CD4-positive, alpha-beta T cell (primary cell): ENCODE measurements around the gene TMEM121. TPM values are rescaled to one million over a fixed set of nuclear protein-coding genes. Genes with fewer than 3 reads are reported as not detected.
A peak's percentile ranks its signal among the peaks of the same experiment; 100 is the strongest.

ENCODE experiments used
- ATAC-seq: fragments of 200-7000 bp; cut with Tn5 transposase; one replicate; pipeline ENCODE4 v1.10.0; 2022; ENCODE audit warnings: mild to moderate bottlenecking; ENCODE audit not compliant: poor library complexity
- CTCF ChIA-PET: fragments of 350-600 bp; sonication (Branson Sonifier 250); formaldehyde crosslinking; loops from one replicate; lab custom pipeline; 2021; ENCODE audit warnings: antibody characterized with exemption, inconsistent platforms; lab: Charles Lee
- POLR2A ChIA-PET: fragments of 350-600 bp; sonication (Branson Sonifier 250); formaldehyde crosslinking; loops from one replicate; lab custom pipeline; 2021; ENCODE audit warnings: antibody characterized with exemption, inconsistent platforms; lab: Charles Lee
- DNase-seq, 14 experiments: peaks; one replicate each; pipeline ENCODE4 v3.0.0-alpha.2; 2013 to 2020; ENCODE audit warnings: mixed read lengths in 2 of 14
- H3K27ac ChIP-seq, 2 donors: one replicate each; pipeline versions ENCODE4 v1.5.1 to v1.7.0; 2013; ENCODE audit warnings: low read length in 2 of 2, low read depth in 1 of 2, mild to moderate bottlenecking in 1 of 2
- H3K27me3 ChIP-seq, 2 experiments: 1 replicate in 1 of 2; 2 replicates in 1 of 2; pipeline versions ENCODE4 v1.6.1 to v1.7.0; 2013; ENCODE audit warnings: low read length in 2 of 2, control low read depth in 1 of 2, mild to moderate bottlenecking in 1 of 2, moderate library complexity in 1 of 2; ENCODE audit not compliant: insufficient read depth in 2 of 2, control insufficient read depth in 1 of 2
- H3K36me3 ChIP-seq: one replicate; pipeline ENCODE4 v1.6.1; 2013; ENCODE audit warnings: low read length, control low read depth; ENCODE audit not compliant: insufficient read depth
- H3K4me1 ChIP-seq: one replicate; pipeline ENCODE4 v1.6.1; 2013; ENCODE audit warnings: low read length, control low read depth; ENCODE audit not compliant: insufficient read depth
- H3K4me3 ChIP-seq: one replicate; pipeline ENCODE4 v1.5.1; 2013; ENCODE audit warnings: mild to moderate bottlenecking, low read length, moderate library complexity
- H3K9me3 ChIP-seq, 2 experiments: 1 replicate in 1 of 2; 2 replicates in 1 of 2; pipeline versions ENCODE4 v1.6.1 to v1.7.0; 2013; ENCODE audit warnings: low read length in 2 of 2, mild to moderate bottlenecking in 2 of 2, control low read depth in 1 of 2, moderate library complexity in 1 of 2; ENCODE audit not compliant: control insufficient read depth in 1 of 2, insufficient read depth in 1 of 2
- H3K27ac Mint-ChIP-seq: one replicate; pipeline ENCODE4 v1.8.0; 2020; ENCODE audit warnings: mixed read lengths
- H3K27me3 Mint-ChIP-seq: one replicate; pipeline ENCODE4 v1.8.0; 2021; ENCODE audit warnings: mixed read lengths
- H3K36me3 Mint-ChIP-seq: one replicate; pipeline ENCODE4 v1.8.0; 2021; ENCODE audit warnings: low read depth, mixed read lengths
- H3K4me1 Mint-ChIP-seq: one replicate; pipeline ENCODE4 v1.8.0; 2021; ENCODE audit warnings: low read depth, mixed read lengths
- H3K4me3 Mint-ChIP-seq: one replicate; pipeline ENCODE4 v1.8.0; 2020; ENCODE audit warnings: mild to moderate bottlenecking, mixed read lengths
- H3K9me3 Mint-ChIP-seq: one replicate; pipeline ENCODE4 v1.8.0; 2020; ENCODE audit warnings: mixed read lengths
- CTCF ChIP-seq: fragments of 200-600 bp; IDR thresholded peaks from one replicate; pipeline ENCODE4 v1.8.0; 2022; ENCODE audit warnings: antibody characterized with exemption, mild to moderate bottlenecking
- intact Hi-C, 2 experiments: fragments of 100-400 bp; cut with DNase I in 1 of 2; cut with micrococcal nuclease in 1 of 2; formaldehyde crosslinking; loops; one replicate each; pipeline versions ENCODE4 v1.15.1 to v1.9.0; 2023 to 2025; cut with DNase I, micrococcal nuclease
- total RNA-seq, 174 experiments: library from RNA in 2 of 174; stranded (reverse) in 2 of 174; gene quantifications; one replicate each; pipeline ENCODE4 v1.2.3 and lab custom pipeline; 2021 to 2026

The TMEM121 gene
- total RNA-seq, 2 experiments from 2014 or later, result 1.6 to 1.7 TPM

- Mint-ChIP-seq H3K27ac (peak overlapping the region; percentile 68), H3K9me3 (no peaks in the 10 kb centered on the region), H3K27me3 (peaks cover 25% of the 10 kb centered on the region), H3K4me3 (peak overlapping the region; percentile 87), H3K4me1 (peaks cover 17% of the 10 kb centered on the region), H3K36me3 (no peaks in the 10 kb centered on the region)
- ATAC-seq, result no peak
- POLR2A ChIA-PET, result no interaction called here
- H3K27me3 ChIP-seq, result peaks cover 19 to 23% of the 10 kb centered on the region in 2 experiments
- intact Hi-C loops, result loop anchor here in 1 of 2 experiments (5.0 kb wide), 1 partner anchor 215 kb away; the partner anchor contains the start of gene PACS2
- H3K36me3 ChIP-seq, result no peaks in the 10 kb centered on the region
- peak overlapping the region; percentile 47 for H3K4me3 ChIP-seq
- peaks cover 0 to 11% of the 10 kb centered on the region in 2 experiments for H3K9me3 ChIP-seq
- CTCF ChIA-PET, result interaction anchor here (2.9 kb wide), 1 partner anchor 156 kb away, joined by 20 read pairs; no protein-coding TSS in a partner anchor
- peak in 1 of 14 experiments; percentile 17 for DNase-seq
- peaks cover 39% of the 10 kb centered on the region for H3K4me1 ChIP-seq
- TF ChIP-seq CTCF, result no peak
- no peak overlapping the region for H3K27ac ChIP-seq
Measured at GRCh38 chr14:105526776-105527380, 495 bp downstream of the TMEM121 start.

GRCh38 chr14:105527381-105527825 is 1.0 kb downstream of the TMEM121 start:
- Histone ChIP-seq H3K27ac (no peak overlapping the region), H3K27me3 (peaks cover 19 to 23% of the 10 kb centered on the region in 2 experiments), H3K4me3 (peak overlapping the region; percentile 47), H3K4me1 (peaks cover 39% of the 10 kb centered on the region), H3K9me3 (peaks cover 0 to 11% of the 10 kb centered on the region in 2 experiments), H3K36me3 (no peaks in the 10 kb centered on the region)
- Mint-ChIP-seq H3K36me3 (no peaks in the 10 kb centered on the region), H3K9me3 (no peaks in the 10 kb centered on the region), H3K27me3 (peaks cover 22% of the 10 kb centered on the region), H3K4me1 (peaks cover 17% of the 10 kb centered on the region), H3K4me3 (peak overlapping the region; percentile 87), H3K27ac (peak overlapping the region; percentile 68)
- CTCF ChIA-PET, result interaction anchor here (2.9 kb wide), 1 partner anchor 156 kb away, joined by 20 read pairs; no protein-coding TSS in a partner anchor
- TF ChIP-seq CTCF, result no peak
- DNase-seq, result no peak
- ATAC-seq, result no peak
- POLR2A ChIA-PET, result interaction anchor here (2.1 kb wide), 1 partner anchor 38 kb away, joined by 10 read pairs; no protein-coding TSS in a partner anchor
- intact Hi-C loops, result loop anchor here in 1 of 2 experiments (5.0 kb wide), 1 partner anchor 215 kb away; the partner anchor contains the start of gene PACS2

GRCh38 chr14:105527826-105528585 is 1.6 kb downstream of the TMEM121 start:
- H3K27me3 Mint-ChIP-seq, result peaks cover 22% of the 10 kb centered on the region
- ChIA-PET CTCF (interaction anchor here (0.6 to 2.9 kb wide), 8 partner anchors 35 to 162 kb away, joined by 3 to 20 read pairs (median 4); partner anchors contain the start of gene TEDC1), POLR2A (interaction anchor here (1.0 to 2.1 kb wide), 3 partner anchors 36 to 157 kb away, joined by 4 to 10 read pairs (median 6); no protein-coding TSS in a partner anchor)
- Histone ChIP-seq H3K27me3 (peaks cover 19 to 23% of the 10 kb centered on the region in 2 experiments), H3K4me3 (peak overlapping the region; percentile 47), H3K4me1 (peaks cover 39% of the 10 kb centered on the region), H3K9me3 (peaks cover 0 to 11% of the 10 kb centered on the region in 2 experiments), H3K36me3 (no peaks in the 10 kb centered on the region), H3K27ac (no peak overlapping the region)
- no peaks in the 10 kb centered on the region for H3K9me3 Mint-ChIP-seq
- peaks cover 17% of the 10 kb centered on the region for H3K4me1 Mint-ChIP-seq
- no peak overlapping the region for H3K27ac Mint-ChIP-seq
- ATAC-seq (peak; percentile 65), DNase-seq (peak; percentile 63 to 92 (median 77))
- H3K36me3 Mint-ChIP-seq, result no peaks in the 10 kb centered on the region
- peak overlapping the region; percentile 87 for H3K4me3 Mint-ChIP-seq
- intact Hi-C loops, result loop anchor here (1.0 to 5.0 kb wide), 7 partner anchors 37 to 436 kb away; partner anchors contain the start of genes PACS2 (in 1 of the 2) and TEDC1 (in 1 of the 2)
- peak; percentile 69 for TF ChIP-seq CTCF
